Stimulated activated CD4-positive, alpha-beta T cell treated with anti-CD3 and anti-CD28 coated beads, Interleukin-1b, Interleukin-23, amount 100 ng/mL, for 24 hours (primary cell): ENCODE measurements around the gene SBNO2.
A peak's percentile ranks its signal among the peaks of the same experiment; 100 is the strongest.
"Not testable (repeated sequence)": the region's sequence is repeated elsewhere in the genome, so short reads cannot be mapped to it uniquely, and the experiment has no call there.

Experiments
- DNase-seq, 4 experiments: peaks; one replicate each; pipeline ENCODE4 v3.0.0-alpha.2; 2020; ENCODE audit warnings: low read depth in 4 of 4, low spot score in 1 of 4

Gene SBNO2

GRCh38 chr19:1206864-1207450, 32.9 kb upstream of the SBNO2 start:
- no peak for DNase-seq

GRCh38 chr19:1206150-1206863, 32.2 kb upstream of the SBNO2 start:
- DNase-seq: no peak

GRCh38 chr19:1205114-1206099, 31.3 kb upstream of the SBNO2 start, which contains the start of gene STK11:
Gene STK11, plus strand, starts transcription at chr19:1205778. Its CDS starts 1,136 bp downstream, at chr19:1206914.
- DNase-seq: peak; percentile 98 to 99 (median 99)

GRCh38 chr19:1200614-1201013, 26.5 kb upstream of the SBNO2 start:
- not testable (repeated sequence) for DNase-seq

- DNase-seq: no peak
These were observed 25.5 kb upstream of the SBNO2 start for GRCh38 chr19:1199531-1199930.

GRCh38 chr19:1189419-1189818, 15.4 kb upstream of the SBNO2 start:
- peak in 2 of 4 experiments; percentile 49 to 50 for DNase-seq

GRCh38 chr19:1183543-1184172, 9.6 kb upstream of the SBNO2 start:
- DNase-seq: no peak

GRCh38 chr19:1182727-1183126, 8.7 kb upstream of the SBNO2 start:
- DNase-seq: no peak

GRCh38 chr19:1182068-1182467, 8.0 kb upstream of the SBNO2 start:
- no peak for DNase-seq

GRCh38 chr19:1181606-1182005, 7.5 kb upstream of the SBNO2 start:
- DNase-seq: no peak

GRCh38 chr19:1177322-1178114, 3.5 kb upstream of the SBNO2 start:
- DNase-seq: no peak

GRCh38 chr19:1173159-1173844, 766 bp downstream of the SBNO2 start:
- DNase-seq: no peak

- DNase-seq: no peak
These were observed 1.5 kb downstream of the SBNO2 start for GRCh38 chr19:1172353-1173158.

GRCh38 chr19:1171755-1172352, 2.2 kb downstream of the SBNO2 start:
- DNase-seq: no peak

- DNase-seq: no peak
These were observed 2.9 kb downstream of the SBNO2 start for GRCh38 chr19:1170938-1171754.

- DNase-seq: no peak
These were observed 3.9 kb downstream of the SBNO2 start for GRCh38 chr19:1169921-1170885.

GRCh38 chr19:1169411-1169791, 4.7 kb downstream of the SBNO2 start:
- DNase-seq: no peak
